ENCODE data around the gene CALHM4.
A peak's percentile ranks its signal among the peaks of the same experiment; 100 is the strongest.

CALHM4 gene

DNA sequence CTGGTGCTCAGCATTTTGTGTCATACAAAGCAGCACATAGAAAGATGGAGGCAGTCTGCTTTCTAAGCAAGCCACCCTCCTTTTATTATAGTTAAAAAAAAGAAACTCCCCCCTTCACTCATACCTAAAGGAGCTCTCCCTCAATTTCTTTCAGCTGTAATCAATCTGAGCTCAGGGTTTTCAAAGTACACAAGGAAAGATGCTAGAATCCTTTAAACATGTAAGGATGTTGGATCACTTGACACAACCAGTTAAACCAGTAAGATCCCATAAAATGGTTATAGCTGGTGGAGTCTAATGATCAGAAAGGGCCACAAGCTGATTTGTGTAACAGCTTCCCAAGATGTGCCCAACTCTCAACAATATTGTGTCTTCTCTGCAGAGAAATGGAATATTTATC lies at the start of gene CALHM4:
CALHM4 (plus strand) TSS at position 301 of the 400 bp plus-strand sequence; CDS start at position 344, 43 bp downstream.
- no peak for DNase-seq (ENCODE audit: low read depth, low spot score)
- no peak within 1 kb of the TSS for H3K27ac ChIP-seq

GRCh38 chr6:116507324-116507723 lies 46.2 kb upstream of the CALHM4 start:
- DNase-seq (ENCODE audit: low read depth, low spot score): no peak
- H3K27ac ChIP-seq: no peak overlapping the region

DNA sequence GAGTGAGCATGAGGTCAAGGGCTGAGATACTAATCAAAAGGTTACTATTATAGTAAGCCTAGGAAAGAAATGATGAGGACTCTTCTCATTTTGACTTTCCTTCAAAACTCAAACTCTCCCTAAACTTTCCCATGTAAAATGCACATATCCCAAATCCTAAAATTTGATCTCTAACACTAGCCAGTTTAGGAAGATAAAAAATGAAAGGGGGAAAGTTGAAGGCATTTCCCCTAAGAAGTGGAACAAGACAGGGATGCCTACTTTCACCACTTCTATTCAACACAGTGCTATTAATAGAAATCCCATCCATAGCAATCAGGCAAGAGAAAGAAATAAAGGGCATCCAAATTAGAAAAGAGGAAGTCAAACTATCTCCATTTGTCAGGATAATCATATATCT lies 45.0 kb upstream of the CALHM4 start:
- no peak overlapping the region for H3K27ac ChIP-seq
- no peak for DNase-seq (ENCODE audit: low read depth, low spot score)

GRCh38 chr6:116511424-116512110 lies 42.0 kb upstream of the CALHM4 start, which contains the start of gene CALHM5:
Gene CALHM5 (plus strand): TSS chr6:116511639. CDS start chr6:116511697, 58 bp downstream.
- H3K27ac ChIP-seq: no peak within 1 kb of the TSS
- peak; percentile 39 for DNase-seq (ENCODE audit: low read depth, low spot score)

DNA sequence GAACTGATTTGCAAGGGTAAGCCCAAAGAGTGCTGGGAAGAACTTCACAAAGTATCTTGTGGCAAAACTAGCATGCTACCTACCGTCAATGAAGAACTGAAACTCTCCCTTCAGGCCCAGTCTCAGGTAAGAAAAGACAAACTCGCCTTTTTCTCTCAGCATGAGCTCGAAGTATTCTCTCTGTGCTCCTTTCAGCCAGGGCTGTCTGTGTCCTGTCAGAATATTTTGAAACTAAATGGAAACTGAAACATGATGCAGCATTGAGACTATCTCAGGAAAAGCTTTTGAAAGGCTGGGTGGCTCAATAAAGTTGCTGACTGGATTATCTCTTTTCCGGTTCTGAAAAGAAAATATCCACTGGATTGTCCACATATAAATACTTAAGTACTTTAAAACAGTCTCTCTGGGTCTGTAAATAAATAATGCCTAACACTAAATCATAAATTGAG lies 41.4 kb upstream of the CALHM4 start:
- DNase-seq (ENCODE audit: low read depth, low spot score): no peak
- H3K27ac ChIP-seq: no peak overlapping the region

DNA sequence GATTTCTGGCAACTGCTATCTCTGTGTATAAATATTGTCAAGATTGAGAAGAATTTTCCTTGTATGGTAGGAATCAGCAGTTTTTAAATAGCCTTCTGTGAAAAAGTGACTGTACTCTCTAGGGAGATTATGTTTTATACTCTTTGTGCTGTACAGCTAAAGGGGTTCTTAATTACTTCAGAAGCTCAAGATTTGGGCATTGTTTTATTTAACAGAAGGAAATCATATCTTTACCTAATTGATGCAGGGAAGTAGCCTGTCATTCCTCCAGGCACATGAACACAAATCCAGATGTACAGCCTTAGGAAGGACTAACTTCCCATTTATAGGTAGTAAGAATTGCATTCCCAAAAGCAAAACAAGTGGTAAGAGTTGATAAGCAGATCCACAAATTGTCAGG lies 40.8 kb upstream of the CALHM4 start:
- H3K27ac ChIP-seq: peak overlapping the region; percentile 21

GRCh38 chr6:116513224-116513875 lies 40.2 kb upstream of the CALHM4 start:
- peak; percentile 49 for DNase-seq (ENCODE audit: low read depth, low spot score)
- H3K27ac ChIP-seq: peak overlapping the region; percentile 21

More for the DNA sequence above, 40.8 kb upstream of the CALHM4 start:
- DNase-seq (ENCODE audit: low read depth, low spot score): no peak

GRCh38 chr6:116514111-116514510 lies 39.4 kb upstream of the CALHM4 start:
- peak overlapping the region; percentile 14 for H3K27ac ChIP-seq

GRCh38 chr6:116515141-116515540 lies 38.4 kb upstream of the CALHM4 start:
- DNase-seq (ENCODE audit: low read depth, low spot score): no peak
- no peak overlapping the region for H3K27ac ChIP-seq

More at GRCh38 chr6:116514111-116514510, 39.4 kb upstream of the CALHM4 start:
- DNase-seq (ENCODE audit: low read depth, low spot score): no peak

DNA sequence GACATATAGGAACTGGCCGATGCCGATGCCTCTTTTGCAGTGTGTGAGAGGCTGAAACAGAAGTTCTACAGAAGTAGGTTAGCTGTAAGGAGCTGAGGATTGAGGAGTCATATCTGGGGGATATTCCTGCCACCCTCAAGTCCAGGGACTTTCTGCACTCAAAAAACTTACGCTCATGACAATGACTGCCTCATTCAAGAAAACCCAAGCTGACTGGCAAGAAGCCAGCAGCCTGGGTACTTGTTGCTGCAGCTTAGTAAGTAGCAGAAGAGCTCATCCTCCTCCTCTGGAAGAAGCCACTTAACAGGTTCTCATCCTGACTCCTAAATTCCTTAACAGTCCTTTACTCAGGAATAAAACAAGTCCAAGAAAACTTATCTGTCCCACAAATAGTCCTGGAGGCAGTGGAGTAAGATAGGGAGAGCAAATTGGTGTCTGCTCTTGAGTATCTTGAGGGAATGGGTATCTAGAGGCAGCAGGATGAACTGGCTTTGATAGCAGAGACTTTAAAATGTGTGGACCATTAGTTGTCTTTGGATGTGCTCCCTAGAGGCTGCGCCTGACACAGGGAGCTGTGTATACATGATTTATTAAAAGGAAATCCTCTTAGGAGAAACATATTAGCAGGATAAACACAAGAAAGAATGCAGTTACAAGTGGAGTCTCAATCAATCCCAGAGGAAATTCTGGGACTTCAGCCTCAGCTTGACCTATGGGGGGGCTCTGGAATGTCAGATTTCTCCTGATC lies 34.8 kb upstream of the CALHM4 start:
- DNase-seq (ENCODE audit: low read depth, low spot score): no peak
- no peak overlapping the region for H3K27ac ChIP-seq

DNA sequence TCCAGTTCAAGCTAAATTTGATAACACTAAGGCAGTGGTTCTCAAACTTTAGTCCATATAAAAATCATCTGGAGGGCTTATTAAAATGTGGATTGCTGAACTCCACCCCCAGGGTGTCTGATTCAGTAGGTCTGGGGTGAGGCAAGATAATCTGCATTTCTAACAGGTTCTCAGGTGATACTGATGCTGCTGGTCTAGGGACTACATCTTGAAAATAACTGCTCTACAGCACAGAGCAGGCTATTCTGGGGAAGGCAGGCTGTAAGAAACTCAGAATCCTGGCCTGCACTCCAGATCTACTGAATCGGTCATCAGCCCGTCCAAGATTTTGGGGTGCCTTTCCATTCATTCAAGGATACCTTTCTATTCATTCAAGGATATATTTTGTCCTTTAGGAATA lies 30.7 kb upstream of the CALHM4 start:
- DNase-seq (ENCODE audit: low read depth, low spot score): no peak
- no peak overlapping the region for H3K27ac ChIP-seq

DNA sequence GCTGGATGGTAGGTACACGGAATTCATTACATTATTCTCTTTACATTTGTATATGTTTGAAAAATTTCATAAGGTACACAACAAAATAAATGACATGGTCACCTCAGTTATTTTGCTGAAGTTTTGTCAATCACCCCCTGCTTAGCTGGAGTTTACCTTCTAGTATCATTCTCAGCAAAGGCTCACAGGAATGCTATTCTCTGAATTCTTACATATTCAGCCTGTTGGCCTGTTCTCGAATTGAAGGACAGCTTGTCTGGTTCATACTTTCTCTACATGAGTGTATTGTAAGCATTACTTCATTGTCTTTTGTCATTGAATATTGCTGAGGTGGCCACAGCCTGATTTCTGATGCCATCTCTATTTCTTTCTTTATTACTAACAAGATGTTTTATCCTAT lies 29.3 kb upstream of the CALHM4 start:
- H3K27ac ChIP-seq: no peak overlapping the region
- no peak for DNase-seq (ENCODE audit: low read depth, low spot score)

GRCh38 chr6:116528133-116528532 lies 25.4 kb upstream of the CALHM4 start:
- DNase-seq (ENCODE audit: low read depth, low spot score): no peak
- no peak overlapping the region for H3K27ac ChIP-seq

DNA sequence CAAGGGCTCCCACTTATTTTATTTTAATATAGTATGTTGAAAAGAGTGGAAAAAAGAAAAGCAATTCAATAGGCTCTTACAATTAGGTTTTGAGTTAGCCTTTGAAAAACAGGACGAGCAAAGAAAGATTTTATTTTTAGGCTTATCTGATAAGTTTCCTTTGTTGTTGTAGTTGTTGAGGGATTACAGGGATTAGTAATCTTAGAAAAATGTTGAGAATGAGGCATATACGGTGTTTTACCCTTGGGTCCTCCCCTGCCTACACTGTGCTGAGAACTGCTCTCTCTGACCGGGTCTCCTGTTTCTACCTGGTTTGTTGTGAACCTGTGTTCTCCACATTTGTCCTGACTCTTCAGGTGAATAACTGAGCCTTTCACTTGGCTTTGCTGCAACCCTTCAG lies 24.8 kb upstream of the CALHM4 start:
- no peak for DNase-seq (ENCODE audit: low read depth, low spot score)
- no peak overlapping the region for H3K27ac ChIP-seq

- DNase-seq (ENCODE audit: low read depth, low spot score): no peak
- H3K27ac ChIP-seq: no peak overlapping the region
Observed at GRCh38 chr6:116529466-116530290, 23.9 kb upstream of the CALHM4 start.

DNA sequence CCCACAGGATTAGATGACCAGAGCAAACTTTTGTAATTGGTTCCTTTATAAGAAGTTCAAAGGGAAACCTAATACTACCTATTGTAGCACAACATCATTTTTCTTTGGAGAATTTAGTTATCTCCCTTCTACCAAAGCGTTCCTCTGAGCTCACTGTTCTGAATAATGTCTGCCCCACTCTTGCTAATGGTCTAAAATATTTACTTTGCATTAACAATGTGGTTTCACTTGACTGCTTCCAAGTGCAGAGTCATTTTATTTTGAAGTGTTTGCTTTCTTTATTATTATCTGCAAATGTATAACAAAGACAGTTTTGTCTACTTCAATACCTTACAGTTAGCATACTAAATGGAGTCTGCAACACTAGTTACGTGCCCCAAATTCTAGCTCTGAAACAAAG lies 23.1 kb upstream of the CALHM4 start:
- no peak overlapping the region for H3K27ac ChIP-seq
- DNase-seq (ENCODE audit: low read depth, low spot score): no peak

DNA sequence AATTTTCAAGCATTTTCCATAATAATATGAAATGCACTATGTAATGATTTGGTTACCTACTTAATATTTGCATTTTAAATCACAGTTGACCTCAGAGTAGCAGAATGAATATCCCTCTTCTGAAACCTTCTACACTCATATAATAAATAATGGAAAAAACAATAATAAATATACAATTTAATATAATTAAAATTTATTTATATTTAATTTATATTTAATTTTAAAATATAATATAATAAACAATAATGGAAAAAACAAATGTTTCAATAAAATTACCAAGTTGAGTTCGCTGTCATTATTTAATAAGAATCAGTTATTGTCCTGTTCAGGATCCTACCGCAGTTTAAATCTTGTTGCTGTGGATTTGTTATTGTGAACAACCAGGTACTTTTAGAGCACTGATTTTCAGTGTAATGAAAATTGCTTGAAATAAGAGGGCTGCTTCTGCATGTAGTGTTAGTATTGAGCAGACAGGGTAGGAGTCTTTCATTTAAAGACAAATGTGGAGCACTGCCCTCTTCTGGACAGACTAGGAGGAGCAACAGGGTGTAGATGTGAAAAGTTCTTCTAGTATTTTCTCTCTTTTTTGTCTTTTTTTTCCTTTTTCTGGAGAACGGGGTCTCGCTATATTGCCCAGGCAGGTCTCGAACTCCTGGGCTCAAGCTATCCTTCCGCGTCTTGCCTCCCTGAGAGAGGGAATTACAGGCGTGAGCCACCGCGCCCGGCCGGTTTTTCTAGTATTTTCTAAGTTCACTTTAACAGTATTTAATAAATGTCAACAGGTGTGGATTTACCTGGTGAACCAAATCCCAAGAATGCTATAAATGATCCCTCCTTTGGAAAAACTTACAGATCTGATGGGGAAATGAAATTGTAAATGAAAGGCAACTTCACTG lies 21.6 kb upstream of the CALHM4 start:
- H3K27ac ChIP-seq: no peak overlapping the region
- no peak for DNase-seq (ENCODE audit: low read depth, low spot score)

DNA sequence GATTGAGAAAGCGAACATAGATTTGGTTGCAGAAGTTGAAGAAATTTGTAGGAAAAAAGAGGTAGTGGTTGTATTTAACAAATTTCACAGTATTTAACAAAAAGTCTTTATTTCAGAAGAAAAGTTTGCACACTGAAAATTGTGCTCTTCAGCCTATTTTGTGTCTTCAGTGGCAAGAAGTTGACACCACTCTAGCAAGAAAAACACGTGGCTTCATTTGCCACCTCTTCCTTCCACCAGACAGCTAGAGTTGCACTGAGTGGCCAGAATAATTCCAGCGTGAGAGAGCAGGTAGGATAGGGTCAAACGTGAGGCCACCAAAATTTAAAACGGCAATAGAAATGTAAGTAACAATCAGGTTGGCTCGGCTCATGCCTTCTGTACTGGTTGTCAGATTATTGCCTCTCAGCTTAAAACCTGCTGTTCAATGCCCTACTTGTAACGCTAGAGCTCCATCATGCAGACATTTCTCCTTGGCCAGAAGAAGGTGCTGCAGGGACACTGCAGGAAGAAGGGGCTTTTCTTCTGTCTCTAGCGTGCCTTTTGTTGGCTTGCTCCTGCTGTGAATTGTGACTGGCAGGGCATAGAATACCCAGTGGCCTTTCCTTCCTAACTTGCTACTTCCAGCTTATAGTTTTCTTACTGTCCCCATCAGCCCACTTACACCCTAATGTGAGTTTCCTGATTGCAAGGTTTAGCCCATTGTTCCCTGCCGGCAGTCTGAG lies 20.2 kb upstream of the CALHM4 start:
- H3K27ac ChIP-seq: no peak overlapping the region
- DNase-seq (ENCODE audit: low read depth, low spot score): no peak

GRCh38 chr6:116535109-116535508 lies 18.4 kb upstream of the CALHM4 start:
- peak overlapping the region; percentile 44 for H3K27ac ChIP-seq
- DNase-seq (ENCODE audit: low read depth, low spot score): peak; percentile 31
